G401 (cell line): ENCODE measurements around the gene SLITRK1. TPM values are rescaled to one million over a fixed set of nuclear protein-coding genes. Genes with fewer than 3 reads are reported as not detected.

Experiments used
- DNase-seq: peaks from one replicate; pipeline ENCODE4 v3.0.0-alpha.2; 2015; ENCODE audit warnings: low spot score
- in situ Hi-C: cut with HindIII; loops from 2 replicates; pipeline ENCODE4 v1.10.0; 2016; ENCODE audit warnings: low sequenced_read_pairs, mixed read lengths
- total RNA-seq: library from RNA; depleted of rRNA; stranded (reverse); fragments of >200 nt; shearing (Covaris generic); gene quantifications from 2 replicates; pipeline ENCODE4 v1.2.3, GENCODE V29; 2014; rRNA removed

Gene SLITRK1, protein sequence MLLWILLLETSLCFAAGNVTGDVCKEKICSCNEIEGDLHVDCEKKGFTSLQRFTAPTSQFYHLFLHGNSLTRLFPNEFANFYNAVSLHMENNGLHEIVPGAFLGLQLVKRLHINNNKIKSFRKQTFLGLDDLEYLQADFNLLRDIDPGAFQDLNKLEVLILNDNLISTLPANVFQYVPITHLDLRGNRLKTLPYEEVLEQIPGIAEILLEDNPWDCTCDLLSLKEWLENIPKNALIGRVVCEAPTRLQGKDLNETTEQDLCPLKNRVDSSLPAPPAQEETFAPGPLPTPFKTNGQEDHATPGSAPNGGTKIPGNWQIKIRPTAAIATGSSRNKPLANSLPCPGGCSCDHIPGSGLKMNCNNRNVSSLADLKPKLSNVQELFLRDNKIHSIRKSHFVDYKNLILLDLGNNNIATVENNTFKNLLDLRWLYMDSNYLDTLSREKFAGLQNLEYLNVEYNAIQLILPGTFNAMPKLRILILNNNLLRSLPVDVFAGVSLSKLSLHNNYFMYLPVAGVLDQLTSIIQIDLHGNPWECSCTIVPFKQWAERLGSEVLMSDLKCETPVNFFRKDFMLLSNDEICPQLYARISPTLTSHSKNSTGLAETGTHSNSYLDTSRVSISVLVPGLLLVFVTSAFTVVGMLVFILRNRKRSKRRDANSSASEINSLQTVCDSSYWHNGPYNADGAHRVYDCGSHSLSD
- total RNA-seq: not detected in 2 replicates

DNA sequence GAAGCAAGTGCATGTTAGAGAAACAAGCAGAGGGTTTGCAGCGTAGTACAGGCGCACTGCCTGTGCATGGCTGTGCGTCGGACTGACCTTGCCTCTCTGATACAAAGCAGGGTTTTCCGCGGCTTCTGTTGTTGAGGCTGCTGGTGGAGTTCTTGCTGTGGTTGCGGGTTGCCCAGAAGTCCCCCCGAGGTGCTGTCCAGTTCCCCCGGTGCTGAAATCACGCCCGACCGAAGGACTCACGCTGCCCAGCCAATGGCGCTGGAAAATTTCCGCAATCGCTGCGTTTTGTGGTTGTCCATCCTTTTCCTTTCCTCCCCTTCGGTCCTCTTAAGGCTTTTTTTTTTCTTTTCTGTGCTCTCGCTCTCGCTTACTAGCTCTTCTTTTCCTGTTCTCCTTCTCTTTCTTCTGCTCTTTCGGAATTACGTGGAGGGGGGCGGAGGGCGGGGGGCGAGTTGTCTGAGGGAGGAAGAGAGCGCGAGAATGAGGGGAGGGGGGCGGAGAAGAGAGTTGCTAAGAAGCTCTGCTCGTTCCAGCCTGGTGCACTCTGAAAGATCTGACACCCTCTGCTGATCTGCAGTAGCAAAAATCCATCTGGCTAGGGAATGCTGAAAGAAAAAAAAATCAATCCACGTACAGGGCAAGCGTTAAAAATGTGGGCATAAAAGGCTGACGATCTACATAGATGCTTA, at the start of gene SLITRK1:
TSS of gene SLITRK1 (minus strand) at position 558 of the 689 bp plus-strand sequence. CDS start 967 bp downstream, outside the sequence.
- peak; percentile 46 for DNase-seq
- in situ Hi-C loops: no loop called here

DNA sequence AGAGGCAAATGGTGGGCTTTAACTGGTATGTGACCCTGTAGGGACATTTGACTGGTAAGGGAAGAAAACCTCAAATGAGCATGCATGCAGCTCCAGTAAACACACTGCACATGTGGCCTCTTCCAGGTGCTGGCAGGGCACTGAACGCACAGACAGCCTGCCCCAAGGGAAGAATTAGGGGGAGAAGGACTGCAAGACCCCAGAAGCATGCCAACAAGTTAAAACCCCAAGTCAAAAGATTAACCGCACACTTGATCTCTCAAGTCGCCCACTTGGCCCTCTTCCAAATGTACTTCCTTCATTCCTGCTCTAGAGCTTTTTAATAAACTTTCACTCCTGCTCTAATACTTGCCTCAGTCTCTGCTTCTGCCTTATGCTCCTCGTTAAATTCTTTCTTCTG, 46.9 kb upstream of the SLITRK1 start:
- in situ Hi-C loops: no loop called here

DNA sequence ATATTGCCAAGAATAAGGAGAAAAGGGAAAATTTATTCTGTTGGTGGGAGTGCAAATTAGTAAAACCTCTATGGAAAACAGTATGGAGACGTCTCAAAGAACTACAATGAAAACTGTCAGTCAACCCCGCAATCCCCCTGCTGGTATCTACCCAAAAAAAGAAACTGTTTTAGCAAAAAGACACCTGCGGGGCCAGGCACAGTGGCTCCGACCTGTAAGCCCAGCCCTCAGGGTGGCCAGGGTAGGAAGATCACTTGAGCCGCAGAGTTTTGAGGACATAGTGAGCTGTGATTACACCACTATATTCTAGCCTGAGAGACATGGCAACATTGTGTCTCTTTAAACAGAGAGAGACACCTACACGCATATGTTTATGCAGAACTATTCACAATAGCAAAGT, 37.5 kb upstream of the SLITRK1 start:
- in situ Hi-C loops: no loop called here
- DNase-seq: no peak

More for the DNA sequence above, 46.9 kb upstream of the SLITRK1 start:
- DNase-seq: no peak

DNA sequence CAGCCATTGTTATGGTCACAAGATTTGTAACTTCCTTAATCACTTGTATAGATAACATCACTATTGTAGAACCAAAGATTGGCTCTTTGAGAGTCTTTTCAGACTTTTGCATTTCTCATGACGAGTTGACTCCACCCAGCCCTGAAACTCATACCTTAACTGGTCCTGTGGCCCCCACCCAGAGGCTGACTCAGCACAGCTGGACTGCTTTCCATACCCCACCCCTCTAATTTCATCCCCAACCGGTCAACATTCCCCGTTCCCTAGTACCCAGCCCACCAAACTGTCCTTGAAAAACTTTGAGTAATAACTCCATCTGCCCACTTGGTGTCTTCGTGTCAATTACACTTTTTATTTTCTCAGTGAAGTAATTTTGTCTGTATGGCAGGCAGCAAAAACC, 32.1 kb upstream of the SLITRK1 start:
- in situ Hi-C loops: no loop called here
- no peak for DNase-seq

DNA sequence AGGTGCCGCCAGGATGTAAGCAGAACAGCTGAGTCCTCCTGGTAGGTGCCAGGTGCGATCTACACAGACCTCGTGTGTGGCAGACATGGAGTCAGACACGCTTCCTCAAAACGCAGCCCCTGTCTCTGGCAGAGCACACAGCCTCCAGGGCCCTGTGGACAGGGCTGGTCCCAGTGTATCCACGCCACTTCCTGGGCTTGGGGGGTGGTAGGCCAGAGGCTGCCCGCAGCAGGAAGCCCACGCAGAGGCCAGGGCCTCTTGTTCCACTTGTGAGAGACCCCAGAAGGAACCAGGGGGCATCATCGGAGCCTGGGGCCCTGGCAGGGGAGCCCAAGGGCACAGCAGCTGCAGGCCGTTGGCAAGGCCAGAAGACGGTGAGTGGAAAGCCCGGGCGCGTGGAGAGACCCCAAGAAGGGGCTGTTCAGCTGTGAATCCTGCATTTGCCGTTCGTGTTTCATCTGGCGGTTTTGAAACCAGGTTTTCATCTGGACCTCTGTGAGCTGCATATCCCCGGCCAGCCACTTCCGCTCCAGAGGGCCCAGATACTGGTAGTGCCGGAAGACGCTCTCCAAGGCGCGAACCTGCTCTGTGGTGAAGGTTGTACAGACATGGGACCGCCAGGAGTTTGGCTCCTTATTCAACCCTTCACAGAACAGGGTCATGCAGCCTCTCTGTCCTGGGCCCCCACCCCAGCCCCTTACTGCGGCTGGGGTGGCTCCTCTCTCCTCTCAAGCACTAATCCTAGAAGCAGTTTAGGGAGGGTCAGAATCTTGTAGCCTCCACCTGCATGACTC, 25.1 kb upstream of the SLITRK1 start:
- in situ Hi-C loops: no loop called here
- DNase-seq: no peak

DNA sequence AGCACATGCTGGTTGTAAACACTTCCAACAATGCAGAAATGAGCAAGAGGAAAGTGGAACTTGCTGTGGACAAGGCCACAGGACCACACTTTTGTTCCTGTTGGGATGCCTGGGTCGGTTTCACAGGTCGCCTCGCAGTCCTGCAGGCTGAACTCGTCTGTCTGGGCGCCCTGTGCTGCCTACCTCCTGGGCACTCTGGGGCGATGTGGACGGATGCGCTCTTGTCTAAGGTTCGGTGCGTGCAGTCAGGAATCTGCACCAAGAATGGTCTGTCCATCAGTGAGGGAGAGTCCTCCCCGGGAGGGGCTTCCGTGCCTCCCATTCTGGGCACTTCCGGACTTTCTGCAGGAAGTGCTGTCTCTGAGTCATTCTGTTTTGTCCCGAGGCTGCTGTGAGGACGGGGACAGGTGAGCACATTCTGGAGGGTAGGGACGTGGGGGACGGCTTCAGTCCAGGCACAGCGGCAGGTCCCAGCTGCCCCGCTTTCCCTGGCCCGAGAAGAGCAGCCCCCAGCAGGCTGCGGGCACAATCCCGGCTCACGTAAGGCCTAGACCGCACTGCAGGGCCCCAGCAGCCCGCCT, 24.1 kb upstream of the SLITRK1 start:
- no peak for DNase-seq
- in situ Hi-C loops: no loop called here

DNA sequence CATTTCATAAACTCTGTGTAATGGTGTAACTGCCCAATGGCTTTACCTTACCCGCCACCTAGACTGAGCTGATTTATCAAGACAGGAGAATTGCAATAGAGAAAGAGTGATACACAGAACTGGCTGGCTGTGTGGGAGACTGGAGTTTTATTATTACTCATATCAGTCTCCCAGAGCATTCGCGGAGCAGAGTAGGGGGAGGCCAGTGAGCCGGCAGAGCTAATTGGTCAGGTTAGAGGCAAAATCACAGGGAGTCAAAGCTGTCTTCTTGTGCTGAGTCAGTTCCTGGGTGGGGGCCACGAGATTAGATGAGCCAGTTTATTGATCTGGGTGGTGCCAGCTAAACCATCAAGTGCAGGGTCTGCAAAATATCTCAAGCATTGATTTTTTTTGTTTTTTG, 23.4 kb upstream of the SLITRK1 start:
- in situ Hi-C loops: no loop called here
- DNase-seq: no peak

DNA sequence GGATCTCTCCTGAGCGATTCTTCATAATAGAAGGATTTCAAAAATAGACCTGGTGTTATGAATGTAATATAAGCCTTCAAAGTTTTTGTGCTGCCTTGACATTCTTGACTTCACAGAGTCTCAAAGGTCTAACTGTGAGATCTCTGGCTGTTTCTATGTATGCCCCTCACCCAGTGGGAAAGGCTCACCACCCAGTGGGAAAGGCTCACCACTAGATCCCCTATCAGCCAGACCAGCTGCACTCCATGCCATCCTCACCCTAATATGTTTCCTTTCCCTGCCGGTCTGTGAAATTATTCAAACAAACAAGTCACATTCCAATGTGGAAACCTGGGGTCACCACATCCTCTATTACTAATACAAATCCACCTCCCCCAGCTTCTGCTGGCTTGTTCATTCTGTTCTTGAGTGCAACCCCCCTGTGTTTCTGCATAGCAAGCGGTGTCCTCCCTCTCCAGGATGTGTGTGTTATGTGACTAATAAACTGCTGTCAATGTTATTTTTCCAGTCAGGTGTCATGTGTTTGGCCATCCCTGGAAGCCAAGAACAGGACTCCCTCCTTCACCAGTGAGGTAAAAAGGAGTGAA, 13.8 kb upstream of the SLITRK1 start:
- in situ Hi-C loops: no loop called here
- DNase-seq: no peak

DNA sequence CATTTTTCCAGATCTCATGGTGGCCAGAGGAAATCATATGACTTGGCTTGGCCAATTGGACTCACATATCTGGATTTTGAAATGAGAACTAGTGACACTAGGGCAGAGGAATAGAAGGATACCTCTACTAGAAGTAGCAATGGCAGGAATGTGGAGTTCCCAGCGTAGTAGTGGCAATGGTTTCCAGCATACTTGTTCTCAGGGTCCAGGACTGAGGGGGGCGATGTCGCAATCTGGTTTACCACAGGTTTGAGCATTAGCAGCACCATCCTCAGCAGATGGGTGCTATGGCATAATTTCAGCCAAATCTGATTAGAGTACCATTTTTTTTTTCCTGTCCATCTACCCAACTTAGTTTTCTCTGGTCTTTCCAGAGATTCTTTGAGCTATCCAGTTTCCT, 8.1 kb upstream of the SLITRK1 start:
- DNase-seq: no peak
- in situ Hi-C loops: no loop called here

DNA sequence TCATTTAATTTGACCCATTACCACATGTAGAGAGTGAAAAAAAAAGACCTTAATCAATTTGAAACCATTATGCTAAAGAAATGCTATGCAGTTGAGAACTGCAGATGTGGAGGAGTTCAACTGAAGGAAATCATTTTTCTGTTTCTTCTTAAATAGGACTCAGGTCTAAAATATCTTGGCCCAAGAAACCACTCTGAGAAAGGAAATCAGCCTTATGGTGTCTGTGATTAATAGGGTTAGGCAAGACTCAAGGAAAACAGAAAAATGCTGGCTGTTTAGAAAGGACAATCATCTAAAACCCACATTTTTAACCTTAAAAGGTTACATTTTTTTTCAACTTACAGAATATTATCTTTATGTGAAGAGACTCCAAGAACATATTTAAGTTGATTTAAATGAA, 1.9 kb upstream of the SLITRK1 start:
- in situ Hi-C loops: no loop called here
- DNase-seq: no peak

DNA sequence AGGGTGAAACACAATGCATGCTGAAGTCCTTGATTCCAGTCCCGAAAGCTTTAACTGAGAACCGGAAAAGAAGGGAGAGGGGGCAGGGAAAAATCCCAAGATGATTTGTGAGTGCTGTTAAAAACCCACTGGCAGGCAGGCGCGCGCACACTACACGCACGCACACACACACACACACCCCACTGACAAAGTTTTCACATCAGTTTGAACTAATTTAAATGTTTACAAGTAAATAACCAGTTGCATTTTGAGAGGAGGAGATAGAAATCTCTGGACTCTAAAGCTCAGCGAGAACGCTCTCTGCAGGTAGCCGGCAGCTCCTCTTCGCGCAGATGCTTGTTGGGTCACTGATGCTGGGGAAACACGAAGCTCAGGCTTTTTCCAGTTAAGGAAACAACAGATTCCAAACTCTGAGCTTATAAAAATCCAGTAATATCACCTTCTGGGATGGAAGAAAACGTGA, 818 bp upstream of the SLITRK1 start:
- in situ Hi-C loops: no loop called here

DNA sequence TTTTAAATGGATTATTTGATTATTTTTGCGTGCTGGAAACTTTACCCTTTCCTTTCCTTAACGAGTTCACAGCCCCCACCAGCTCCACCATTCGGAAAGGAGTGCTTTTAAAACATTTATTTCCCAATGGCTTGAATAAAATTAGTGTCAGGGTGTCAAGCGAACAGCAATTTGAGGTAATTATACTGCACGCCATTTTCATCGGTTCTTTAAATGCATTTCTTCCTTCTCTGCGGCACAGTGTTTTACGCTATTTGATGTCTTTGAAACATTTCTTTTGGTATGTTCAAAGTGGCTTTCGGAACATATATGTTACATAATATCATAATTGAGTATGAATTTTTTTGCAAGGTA, 309 bp upstream of the SLITRK1 start:
- DNase-seq: no peak
- in situ Hi-C loops: no loop called here

More for the DNA sequence above, 818 bp upstream of the SLITRK1 start:
- DNase-seq: peak; percentile 31

DNA sequence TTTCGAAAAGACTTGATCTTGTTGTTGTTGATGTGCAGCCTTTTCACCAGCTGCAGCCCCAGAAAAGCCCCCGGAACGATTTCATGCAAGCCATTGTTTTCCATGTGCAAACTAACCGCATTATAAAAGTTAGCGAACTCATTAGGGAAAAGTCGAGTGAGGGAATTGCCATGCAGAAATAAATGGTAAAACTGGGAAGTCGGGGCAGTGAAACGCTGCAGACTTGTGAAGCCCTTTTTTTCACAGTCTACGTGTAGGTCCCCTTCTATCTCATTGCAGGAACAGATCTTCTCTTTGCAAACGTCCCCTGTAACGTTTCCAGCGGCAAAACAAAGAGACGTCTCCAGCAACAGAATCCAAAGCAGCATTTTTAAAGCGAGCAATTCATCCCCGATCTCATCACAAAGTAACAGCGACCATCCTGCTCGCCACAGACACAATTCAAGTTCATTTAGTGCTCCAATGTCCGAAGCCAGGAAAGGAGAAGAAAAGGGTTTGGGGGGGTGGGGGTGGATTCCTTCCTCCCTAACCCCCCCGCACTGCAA, 1.1 kb downstream of the SLITRK1 start:
- in situ Hi-C loops: no loop called here

DNA sequence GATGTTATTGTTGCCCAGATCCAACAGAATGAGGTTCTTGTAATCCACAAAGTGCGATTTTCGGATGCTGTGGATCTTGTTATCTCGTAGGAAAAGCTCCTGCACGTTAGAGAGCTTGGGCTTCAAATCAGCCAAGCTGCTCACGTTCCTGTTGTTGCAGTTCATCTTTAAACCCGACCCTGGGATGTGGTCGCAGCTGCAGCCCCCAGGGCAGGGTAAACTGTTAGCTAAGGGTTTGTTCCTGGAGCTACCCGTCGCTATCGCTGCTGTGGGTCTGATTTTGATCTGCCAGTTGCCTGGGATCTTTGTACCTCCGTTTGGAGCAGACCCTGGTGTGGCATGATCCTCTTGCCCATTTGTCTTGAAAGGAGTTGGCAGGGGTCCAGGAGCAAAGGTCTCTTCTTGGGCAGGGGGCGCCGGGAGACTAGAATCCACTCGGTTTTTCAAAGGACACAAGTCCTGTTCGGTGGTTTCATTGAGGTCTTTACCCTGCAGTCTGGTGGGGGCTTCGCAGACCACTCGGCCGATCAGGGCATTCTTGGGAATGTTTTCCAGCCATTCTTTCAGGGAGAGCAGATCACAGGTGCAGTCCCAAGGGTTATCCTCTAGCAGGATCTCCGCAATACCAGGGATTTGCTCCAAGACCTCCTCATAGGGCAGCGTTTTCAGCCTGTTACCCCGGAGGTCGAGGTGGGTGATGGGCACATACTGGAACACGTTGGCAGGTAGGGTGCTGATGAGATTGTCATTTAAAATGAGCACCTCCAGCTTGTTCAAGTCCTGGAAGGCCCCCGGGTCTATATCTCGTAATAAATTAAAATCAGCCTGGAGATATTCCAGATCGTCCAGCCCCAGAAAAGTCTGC, 1.8 kb downstream of the SLITRK1 start:
- DNase-seq: peak; percentile 17
- in situ Hi-C loops: no loop called here

More for the DNA sequence above, 1.1 kb downstream of the SLITRK1 start:
- DNase-seq: no peak

DNA sequence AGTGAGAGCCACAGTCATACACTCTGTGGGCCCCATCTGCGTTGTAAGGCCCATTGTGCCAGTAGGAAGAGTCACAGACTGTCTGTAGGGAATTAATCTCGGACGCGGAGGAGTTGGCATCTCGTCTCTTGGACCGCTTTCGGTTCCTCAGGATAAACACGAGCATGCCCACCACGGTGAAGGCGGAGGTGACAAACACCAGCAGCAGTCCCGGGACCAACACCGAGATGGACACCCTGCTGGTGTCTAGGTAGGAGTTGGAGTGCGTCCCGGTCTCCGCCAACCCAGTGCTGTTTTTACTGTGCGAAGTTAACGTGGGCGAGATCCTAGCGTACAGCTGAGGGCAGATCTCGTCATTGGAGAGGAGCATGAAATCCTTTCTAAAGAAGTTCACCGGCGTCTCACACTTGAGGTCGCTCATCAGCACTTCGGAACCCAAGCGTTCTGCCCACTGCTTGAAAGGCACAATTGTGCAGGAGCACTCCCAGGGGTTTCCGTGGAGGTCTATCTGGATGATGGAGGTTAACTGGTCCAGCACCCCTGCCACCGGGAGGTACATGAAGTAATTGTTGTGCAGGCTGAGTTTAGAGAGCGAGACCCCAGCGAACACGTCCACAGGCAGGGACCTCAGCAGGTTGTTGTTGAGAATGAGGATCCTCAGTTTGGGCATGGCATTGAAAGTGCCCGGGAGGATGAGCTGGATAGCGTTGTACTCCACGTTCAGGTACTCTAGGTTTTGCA, 2.7 kb downstream of the SLITRK1 start:
- DNase-seq: peak; percentile 15
- in situ Hi-C loops: no loop called here

DNA sequence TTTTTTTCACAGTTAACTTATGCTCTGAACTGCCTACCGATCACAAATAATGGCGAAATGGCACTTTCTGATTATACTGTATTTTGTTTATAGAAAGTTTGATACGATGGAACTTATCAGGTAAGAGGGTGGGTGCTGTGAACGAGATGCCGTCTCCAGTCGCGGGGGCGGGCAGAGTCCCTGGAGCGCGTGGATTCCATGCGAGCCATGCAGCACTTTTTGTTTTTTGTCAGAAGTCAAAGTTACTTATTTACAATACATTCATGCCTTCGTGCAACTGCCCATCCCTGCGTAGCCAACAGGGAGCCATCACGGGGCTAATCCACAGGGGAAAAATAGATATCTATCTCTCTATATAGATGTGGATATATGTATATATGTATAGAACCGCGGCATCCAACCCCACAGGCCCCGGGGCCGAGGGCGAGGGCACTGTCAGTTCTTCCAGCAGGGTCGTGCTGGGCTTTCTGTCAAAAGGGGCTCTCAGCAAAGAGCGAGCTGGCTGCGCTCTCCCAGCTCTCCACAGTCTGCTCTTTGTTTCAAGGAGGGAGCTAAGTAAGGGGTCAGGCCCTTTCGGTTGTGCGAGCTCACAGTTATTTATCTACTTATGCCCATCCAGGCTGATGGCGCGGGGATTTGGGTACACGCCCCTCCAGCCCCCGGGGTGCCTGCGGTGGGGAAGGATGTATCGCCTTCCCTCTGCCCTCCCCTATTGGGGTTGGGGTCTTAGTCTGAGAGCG, 3.4 kb downstream of the SLITRK1 start:
- DNase-seq: no peak
- in situ Hi-C loops: no loop called here
